K562 (cell line): Measurements from ENCODE around the gene WDR31. TPM values are rescaled to one million over a fixed set of nuclear protein-coding genes. Genes with fewer than 3 reads are reported as not detected.
A peak's percentile ranks its signal among the peaks of the same experiment; 100 is the strongest.

Source experiments
- ATF3 ChIP-seq, 2 experiments: fragments of 450-650 bp in 1 of 2; sonication (generic) in 1 of 2; formaldehyde crosslinking in 1 of 2; IDR thresholded peaks in 1 of 2; conservative IDR thresholded peaks in 1 of 2; 2 replicates each; pipeline versions ENCODE4 v1.6.1 to v1.8.1; 2016 to 2023; ENCODE audit warnings: mild to moderate bottlenecking in 2 of 2, moderate library complexity in 2 of 2, inconsistent platforms in 1 of 2, missing genetic modification reagents in 1 of 2
- FIP1L1 ChIP-seq: fragments of 200-400 bp; formaldehyde crosslinking; IDR thresholded peaks from 2 replicates; pipeline ENCODE4 v1.6.1; 2018; ENCODE audit warnings: mild to moderate bottlenecking, low read depth, low read length; ENCODE audit not compliant: poor library complexity, severe bottlenecking
- FOXA3 ChIP-seq, 2 experiments: fragments of 450-650 bp in 1 of 2; sonication (generic) in 1 of 2; formaldehyde crosslinking; IDR thresholded peaks in 1 of 2; conservative IDR thresholded peaks in 1 of 2; 2 replicates each; pipeline versions ENCODE4 v1.4.0 to v1.8.0; 2020 to 2022; ENCODE audit warnings: mild to moderate bottlenecking in 2 of 2, missing genetic modification reagents in 1 of 2
- FUS ChIP-seq: fragments of 200-400 bp; formaldehyde crosslinking; optimal IDR thresholded peaks from 2 replicates; pipeline ENCODE3; 2017; ENCODE audit warnings: low read depth, low read length
- GABPB2 ChIP-seq: fragments of 250-450 bp; sonication (Bioruptor Pico); conservative IDR thresholded peaks from 2 replicates; pipeline ENCODE4 v1.5.1; 2021; ENCODE audit warnings: mild to moderate bottlenecking
- KLF10 ChIP-seq: fragments of 250-450 bp; sonication (Bioruptor Pico); IDR thresholded peaks from 2 replicates; pipeline ENCODE4 v1.6.1; 2021; ENCODE audit warnings: matching md5 sums
- L3MBTL2 ChIP-seq: fragments of 450-650 bp; IDR thresholded peaks from 2 replicates; pipeline ENCODE4 v1.6.1; 2016; ENCODE audit warnings: mild to moderate bottlenecking, moderate library complexity
- MECOM ChIP-seq: fragments of 250-450 bp; sonication (Bioruptor Pico); IDR thresholded peaks from 2 replicates; pipeline ENCODE4 v1.8.0; 2022; ENCODE audit warnings: inconsistent platforms
- MYBL2 ChIP-seq, 2 experiments: fragments of 450-650 bp in 1 of 2; sonication (generic) in 1 of 2; formaldehyde crosslinking in 1 of 2; IDR thresholded peaks; 2 replicates each; pipeline versions ENCODE4 v1.6.1 to v1.8.1; 2017 to 2022; ENCODE audit warnings: borderline replicate concordance in 1 of 2, inconsistent platforms in 1 of 2, low read depth in 1 of 2, mild to moderate bottlenecking in 1 of 2, missing genetic modification reagents in 1 of 2, moderate library complexity in 1 of 2
- NUFIP1 ChIP-seq: fragments of 450-650 bp; IDR thresholded peaks from 2 replicates; pipeline ENCODE4 v1.6.1; 2018; ENCODE audit not compliant: partially characterized antibody
- PRDM10 ChIP-seq: fragments of 450-650 bp; IDR thresholded peaks from 2 replicates; pipeline ENCODE4 v1.6.1; 2018; ENCODE audit not compliant: partially characterized antibody
- SAP30 ChIP-seq: fragments of 200-600 bp; sonication (generic); IDR thresholded peaks from 2 replicates; pipeline ENCODE4 v1.6.1; 2012; ENCODE audit warnings: borderline replicate concordance, low read depth, mild to moderate bottlenecking, moderate library complexity, low read length, control low read depth, inconsistent platforms; ENCODE audit not compliant: insufficient read depth, poor library complexity, severe bottlenecking
- SIX5 ChIP-seq, 2 experiments: IDR thresholded peaks; 2 replicates each; pipeline ENCODE4 v1.6.1; 2011; ENCODE audit warnings: low read length in 2 of 2, borderline replicate concordance in 1 of 2, low read depth in 1 of 2, mild to moderate bottlenecking in 1 of 2, moderate library complexity in 1 of 2; ENCODE audit not compliant: insufficient read depth in 1 of 2
- TCF3 ChIP-seq: sonication (generic); formaldehyde crosslinking; IDR thresholded peaks from 2 replicates; pipeline ENCODE4 v1.4.0; 2020; ENCODE audit warnings: mild to moderate bottlenecking, missing genetic modification reagents
- TSC22D4 ChIP-seq: fragments of 450-650 bp; IDR thresholded peaks from 2 replicates; pipeline ENCODE4 v1.6.1; 2016; ENCODE audit warnings: missing genetic modification characterization, missing biosample characterization, control low read depth
- VEZF1 ChIP-seq: fragments of 200-800 bp; sonication (Bioruptor generic); IDR thresholded peaks from 2 replicates; pipeline ENCODE4 v1.6.1; 2017; ENCODE audit warnings: missing genetic modification characterization, missing compliant biosample characterization
- ZFP1 ChIP-seq: fragments of 450-650 bp; formaldehyde crosslinking; IDR thresholded peaks from 2 replicates; pipeline ENCODE4 v1.4.0; 2020; ENCODE audit warnings: mild to moderate bottlenecking, mixed read lengths
- ZFP36 ChIP-seq: fragments of 150-350 bp; IDR thresholded peaks from 2 replicates; pipeline ENCODE4 v1.6.1; 2018; ENCODE audit warnings: low read length, low read depth; ENCODE audit not compliant: partially characterized antibody
- ZNF444 ChIP-seq: fragments of 250-450 bp; sonication (Bioruptor Pico); IDR thresholded peaks from 2 replicates; pipeline ENCODE4 v1.4.0; 2020; ENCODE audit warnings: mild to moderate bottlenecking, moderate library complexity
- ZNF561 ChIP-seq: fragments of 450-650 bp; formaldehyde crosslinking; conservative IDR thresholded peaks from 2 replicates; pipeline ENCODE4 v1.4.0; 2020; ENCODE audit warnings: mild to moderate bottlenecking, moderate library complexity
- polyA plus RNA-seq, 8 experiments: library from polyadenylated mRNA; depleted of rRNA in 4 of 8; stranded (reverse) in 5 of 8; unstranded in 3 of 8; fragments of >200 nt; fragmentation: Nextera tagmentation in 2 of 8; fragmentation: Illumina TruSeq in 1 of 8; extraction: Ambion mirVana in 2 of 8; extraction: Trizol in 1 of 8; gene quantifications; 2 replicates each; pipeline versions ENCODE4 v1.2.1 to v1.2.3, GENCODE V29; 2011 to 2014; ENCODE audit warnings: inconsistent platforms in 1 of 8, missing spikeins in 1 of 8
- total RNA-seq, 7 experiments: library from RNA; depleted of rRNA in 6 of 7; stranded (reverse); fragments of >200 nt in 6 of 7; fragmentation: Illumina TruSeq in 2 of 7; extraction: Trizol in 2 of 7; gene quantifications; 2 replicates each; pipeline versions ENCODE4 v1.2.1 to v1.2.3, GENCODE V29; 2011 to 2021; ENCODE audit warnings: low replicate concordance in 1 of 7

The WDR31 gene
- total and polyA plus RNA-seq, 9 of the 15 experiments (the other 6 are each of a cell fraction or from before 2014, with no cell fraction given), result 0.35 to 1.8 (median 0.95) TPM

GRCh38 chr9:113368982-113369854, 29.1 kb upstream of the WDR31 start (continued):
- TF ChIP-seq SAP30 (no peak), PRDM10 (peak; percentile 44), MYBL2 (IDR thresholded peaks at IDR 0.05; ENCODE audit: low read depth) (no peak), MYBL2 (CRISPR knock-in tag; IDR thresholded peaks at IDR 0.05; ENCODE audit: borderline replicate concordance) (no peak), NUFIP1 (no peak), GABPB2 (CRISPR knock-in tag) (no peak), FOXA3 (CRISPR knock-in tag; conservative IDR thresholded peaks at IDR 0.05 in 1 of 2, IDR thresholded peaks at IDR 0.05 in 1 of 2) (peak in 1 of 2 experiments; percentile 59; a peak in 2 of 4 replicates), FUS (no peak), ZFP36 (no peak), TCF3 (CRISPR knock-in tag) (peak; percentile 97), SIX5 (IDR thresholded peaks at IDR 0.05; ENCODE audit: borderline replicate concordance in 1 of 2, insufficient read depth in 1 of 2, low read depth in 1 of 2, low read length in 2 of 2) (no peak), ZFP1 (CRISPR knock-in tag) (no peak), TSC22D4 (tag) (no peak), L3MBTL2 (no peak), ZNF444 (CRISPR knock-in tag) (no peak), VEZF1 (CRISPR knock-in tag) (peak; percentile 45; the same call in 1 of the 2 replicates), FIP1L1 (no peak), MECOM (CRISPR knock-in tag) (no peak), ZNF561 (no peak), ATF3 (IDR thresholded peaks at IDR 0.05) (peak; percentile 39; the same call in 1 of the 2 replicates), ATF3 (CRISPR knock-in tag; conservative IDR thresholded peaks at IDR 0.05) (no peak), KLF10 (CRISPR knock-in tag) (no peak)
